GM12878 (cell line): ENCODE measurements around the gene MOCS1. TPM values are rescaled to one million over a fixed set of nuclear protein-coding genes. Genes with fewer than 3 reads are reported as not detected.

Experiments used
- ATAC-seq: fragments of 200-7000 bp; cut with Tn5 transposase; 3 replicates; pipeline ENCODE4 v1.9.1; 2020; ENCODE audit warnings: mild to moderate bottlenecking, moderate library complexity
- BruUV-seq: library from RNA; stranded (reverse); fragments of 400-500 nt; replicated peaks from 2 replicates; lab custom pipeline; 2021; lab: Mats Ljungman, UMichigan
- CTCF ChIA-PET: fragments of 300-600 bp; sonication (Branson Sonifier 250); formaldehyde crosslinking; extraction: SDS; loops from one replicate; lab custom pipeline; 2021; ENCODE audit warnings: inconsistent platforms; lab: Yijun Ruan, JAX
- POLR2A ChIA-PET: fragments of 350-600 bp; formaldehyde crosslinking; extraction: SDS; loops from one replicate; lab custom pipeline; 2021; ENCODE audit warnings: inconsistent platforms; lab: Charles Lee
- RAD21 ChIA-PET: fragments of 300-600 bp; sonication (Branson Sonifier 250); formaldehyde crosslinking; loops from one replicate; lab custom pipeline; 2023; ENCODE audit warnings: antibody characterized with exemption; ENCODE audit not compliant: unreplicated experiment; lab: Charles Lee
- SMC1A ChIA-PET: fragments of 300-600 bp; sonication (Branson Sonifier 250); formaldehyde crosslinking; loops from one replicate; lab custom pipeline; 2023; ENCODE audit not compliant: unreplicated experiment, uncharacterized antibody; lab: Charles Lee
- DNase-seq: peaks from one replicate; pipeline ENCODE4 v3.0.0-alpha.2; 2011; ENCODE audit warnings: low read depth, low spot score
- FAIRE-seq: peaks from 3 replicates; lab custom pipeline; 2011; peaks lifted over from hg19 to GRCh38; lab: Jason Lieb, UNC
- H2AFZ ChIP-seq: 2 replicates; pipeline ENCODE4 v1.6.0; 2011; ENCODE audit warnings: low read depth, low read length, control low read depth; ENCODE audit not compliant: control insufficient read depth
- H3K27ac ChIP-seq: 2 replicates; pipeline ENCODE4 v1.5.1; 2011; ENCODE audit warnings: control low read depth; ENCODE audit not compliant: control insufficient read depth, insufficient read depth
- H3K27me3 ChIP-seq, 2 experiments: replicated peaks in 1 of 2; 2 replicates each; pipeline versions ENCODE4 v1.6.0 to v1.6.1; 2011; ENCODE audit warnings: low read length in 1 of 2; ENCODE audit not compliant: control insufficient read depth in 2 of 2, insufficient read depth in 2 of 2
- H3K36me3 ChIP-seq, 2 experiments: 2 replicates each; pipeline ENCODE4 v1.5.1; 2011; ENCODE audit warnings: low read length in 1 of 2; ENCODE audit not compliant: control insufficient read depth in 2 of 2, insufficient read depth in 2 of 2
- H3K4me1 ChIP-seq: 2 replicates; pipeline ENCODE4 v1.6.1; 2011; ENCODE audit warnings: mild to moderate bottlenecking, low read length, moderate library complexity, mixed read lengths; ENCODE audit not compliant: control insufficient read depth, insufficient read depth
- H3K4me2 ChIP-seq: 2 replicates; pipeline ENCODE4 v1.6.0; 2011; ENCODE audit warnings: control low read depth; ENCODE audit not compliant: control insufficient read depth, insufficient read depth
- H3K4me3 ChIP-seq: fragments of 200-600 bp; sonication (generic); 2 replicates; pipeline ENCODE4 v1.5.1; 2016
- H3K79me2 ChIP-seq: 2 replicates; pipeline ENCODE4 v1.6.0; 2011; ENCODE audit warnings: low read length; ENCODE audit not compliant: control insufficient read depth, insufficient read depth
- H3K9ac ChIP-seq: 2 replicates; pipeline ENCODE4 v1.8.0; 2011; ENCODE audit warnings: low read length, control low read depth, mixed read lengths; ENCODE audit not compliant: control insufficient read depth, insufficient read depth
- H3K9me3 ChIP-seq: replicated peaks from 3 replicates; pipeline ENCODE4 v1.5.1; 2011; ENCODE audit warnings: mild to moderate bottlenecking, low read length; ENCODE audit not compliant: control insufficient read depth, insufficient read depth
- H4K20me1 ChIP-seq: 2 replicates; pipeline ENCODE4 v1.6.0; 2011; ENCODE audit not compliant: control insufficient read depth, insufficient read depth
- ASH2L ChIP-seq: fragments of 300-600, 200-600 bp; sonication (generic); IDR thresholded peaks from 2 replicates; pipeline ENCODE4 v1.6.1; 2017; ENCODE audit warnings: low read depth, mild to moderate bottlenecking, borderline replicate concordance
- BACH1 ChIP-seq: fragments of 450-650 bp; IDR thresholded peaks from 2 replicates; pipeline ENCODE4 v1.6.1; 2017; ENCODE audit warnings: mild to moderate bottlenecking, borderline replicate concordance
- CHD1 ChIP-seq: IDR thresholded peaks from 2 replicates; pipeline ENCODE4 v1.6.1; 2012; ENCODE audit warnings: low read depth, low read length, improper control_type of control experiment
- GABPA ChIP-seq: IDR thresholded peaks from 2 replicates; pipeline ENCODE4 v1.6.1; 2014; ENCODE audit warnings: antibody characterized with exemption, low read depth, mild to moderate bottlenecking, inconsistent platforms
- HCFC1 ChIP-seq: fragments of 150-350 bp; IDR thresholded peaks from 2 replicates; pipeline ENCODE4 v1.6.1; 2014; ENCODE audit warnings: low read length
- MAX ChIP-seq: IDR thresholded peaks from 2 replicates; pipeline ENCODE4 v1.6.1; 2012; ENCODE audit warnings: low read depth, low read length, improper control_type of control experiment
- NFIC ChIP-seq: IDR thresholded peaks from 2 replicates; pipeline ENCODE4 v1.6.1; 2012; ENCODE audit warnings: low read depth, mild to moderate bottlenecking, inconsistent platforms, low read length, moderate library complexity
- RAD21 ChIP-seq: IDR thresholded peaks from 2 replicates; pipeline ENCODE4 v1.6.1; 2011; ENCODE audit warnings: mild to moderate bottlenecking, low read depth, low read length, moderate library complexity; ENCODE audit not compliant: insufficient read depth
- SMAD5 ChIP-seq: IDR thresholded peaks from 2 replicates; pipeline ENCODE4 v1.6.1; 2016; ENCODE audit warnings: antibody characterized with exemption, low read depth
- ZZZ3 ChIP-seq: IDR thresholded peaks from 2 replicates; pipeline ENCODE4 v1.6.1; 2011; ENCODE audit warnings: low read depth; ENCODE audit not compliant: control insufficient read depth, insufficient read length
- WGBS: methylation state at CpG from one replicate; pipeline ENCODE4 v1.1.6; 2016; ENCODE audit warnings: low lambda C conversion rate; ENCODE audit not compliant: insufficient replicate concordance, insufficient coverage; ENCODE audit errors: missing lambda C conversion rate; 5-methylcytosine and 5-hydroxymethylcytosine counted together
- in situ Hi-C: fragments of 300-500 bp; cut with MboI; formaldehyde crosslinking; loops from 9 replicates; pipeline ENCODE4 v1.14.3; 2018; ENCODE audit warnings: mixed read lengths
- intact Hi-C: fragments of 100-400 bp; cut with micrococcal nuclease; formaldehyde crosslinking; loops from one replicate; pipeline ENCODE4 v1.14.2; 2022; ENCODE audit not compliant: unreplicated experiment
- polyA plus RNA-seq, 11 experiments: library from polyadenylated mRNA; depleted of rRNA in 4 of 11; unstranded in 6 of 11; stranded (reverse) in 5 of 11; fragments of >200 nt; fragmentation: Nextera tagmentation in 4 of 11; fragmentation: Illumina TruSeq in 1 of 11; extraction: Ambion mirVana in 4 of 11; extraction: Trizol in 1 of 11; gene quantifications; 1 replicate in 1 of 11; 2 replicates in 10 of 11; pipeline versions ENCODE4 v1.2.1 to v1.2.3, GENCODE V29; 2011 to 2016; ENCODE audit warnings: inconsistent platforms in 2 of 11, missing spikeins in 2 of 11, low read depth in 1 of 11
- total RNA-seq, 4 experiments: library from RNA; depleted of rRNA in 3 of 4; stranded (reverse); fragments of >200 nt in 3 of 4; fragmentation: Illumina TruSeq in 1 of 4; extraction: Trizol in 1 of 4; gene quantifications; 2 replicates each; pipeline versions ENCODE4 v1.2.1 to v1.2.3, GENCODE V29; 2013 to 2021

Gene MOCS1
- total and polyA plus RNA-seq, 10 of the 15 experiments (the other 5 are each of a cell fraction or from before 2014, with no cell fraction given) = 0.02 to 5.4 (median 0.16) TPM; not detected in 2

GRCh38 chr6:39896701-39897100 lies 37.6 kb downstream of the MOCS1 start:
- no peaks in the 10 kb centered on the region for H4K20me1 ChIP-seq
- in situ Hi-C loops (no loop called here), intact Hi-C loops (no loop called here)
- ChIA-PET POLR2A (no interaction called here), SMC1A (no interaction called here), RAD21 (no interaction called here), CTCF (interaction anchor here (1.4 to 4.7 kb wide), 3 partner anchors 30 to 544 kb away, joined by 3 to 21 read pairs (median 6); no protein-coding TSS in a partner anchor)
- TF ChIP-seq ZZZ3 (no peak), MAX (no peak), GABPA (no peak), RAD21 (no peak), NFIC (no peak), ASH2L (no peak), HCFC1 (no peak), CHD1 (no peak), SMAD5 (no peak), BACH1 (no peak)
- no peak overlapping the region for H3K27ac ChIP-seq
- ATAC-seq (no peak), DNase-seq (no peak), FAIRE-seq (no peak)
- no peak overlapping the region for H3K4me2 ChIP-seq
- H3K4me3 ChIP-seq = no peak overlapping the region
- H3K27me3 ChIP-seq = no peaks in the 10 kb centered on the region
- H3K36me3 ChIP-seq = no peaks in the 10 kb centered on the region
- no TSS peak for BruUV-seq
- no peaks in the 10 kb centered on the region for H3K79me2 ChIP-seq
- no peaks in the 10 kb centered on the region for H3K9me3 ChIP-seq
- H3K9ac ChIP-seq = no peak overlapping the region
- no peak overlapping the region for H2AFZ ChIP-seq
- 36% methylated on average over 11 of the region's 12 CpGs for WGBS
- H3K4me1 ChIP-seq = no peaks in the 10 kb centered on the region
